Upper lobe of right lung (tissue), 1 donor: ENCODE measurements around the gene NMNAT3. TPM values are rescaled to one million over a fixed set of nuclear protein-coding genes. Genes with fewer than 3 reads are reported as not detected.

Experiments used
- ATAC-seq: fragments of 200-7000 bp; cut with Tn5 transposase; one replicate; pipeline ENCODE4 v1.9.1; 2020; ENCODE audit warnings: mild to moderate bottlenecking, moderate library complexity
- DNase-seq: peaks from one replicate; pipeline ENCODE4 v3.0.0-alpha.2; 2020
- H3K27ac ChIP-seq: fragments of 200-600 bp; one replicate; pipeline ENCODE4 v1.8.0; 2022
- H3K27me3 ChIP-seq: fragments of 200-600 bp; one replicate; pipeline ENCODE4 v1.8.0; 2022; ENCODE audit warnings: mild to moderate bottlenecking
- H3K36me3 ChIP-seq: fragments of 200-600 bp; one replicate; pipeline ENCODE4 v1.8.0; 2022
- H3K4me1 ChIP-seq: fragments of 200-600 bp; one replicate; pipeline ENCODE4 v1.8.0; 2022
- H3K4me3 ChIP-seq: fragments of 200-600 bp; one replicate; pipeline ENCODE4 v1.8.0; 2022; ENCODE audit warnings: mild to moderate bottlenecking
- H3K9me3 ChIP-seq: fragments of 200-600 bp; one replicate; pipeline ENCODE4 v1.8.0; 2022
- CTCF ChIP-seq: fragments of 200-600 bp; IDR thresholded peaks from one replicate; pipeline ENCODE4 v1.8.0; 2022; ENCODE audit warnings: antibody characterized with exemption
- intact Hi-C: fragments of 100-400 bp; cut with DNase I; formaldehyde crosslinking; loops from one replicate; pipeline ENCODE4 v1.11.0; 2022
- total RNA-seq: library from RNA; stranded (reverse); fragmentation: NEBNext Ultra II Directional; extraction: Animal tissue kit (Norgen Biotek cat#: 25700); gene quantifications from one replicate; pipeline ENCODE4 v1.2.1, GENCODE V29; 2021
- donor health status: DM: no; HTN: yes; CAD: no; lungs with severe emphysema.

NMNAT3 gene
- total RNA-seq, 1 donor from 2014 or later, result 4.6 TPM

GRCh38 chr3:139647866-139648435 is 29.8 kb downstream of the NMNAT3 start:
- no peak for DNase-seq
- intact Hi-C loops, result no loop called here
- Histone ChIP-seq H3K9me3 (no peaks in the 10 kb centered on the region), H3K4me3 (no peak overlapping the region), H3K36me3 (no peaks in the 10 kb centered on the region), H3K4me1 (no peaks in the 10 kb centered on the region), H3K27me3 (no peaks in the 10 kb centered on the region), H3K27ac (no peak overlapping the region)
- TF ChIP-seq CTCF, result no peak
- ATAC-seq, result no peak

- Histone ChIP-seq H3K4me3 (no peak overlapping the region), H3K27me3 (no peaks in the 10 kb centered on the region), H3K27ac (no peak overlapping the region), H3K9me3 (no peaks in the 10 kb centered on the region), H3K36me3 (no peaks in the 10 kb centered on the region), H3K4me1 (no peaks in the 10 kb centered on the region)
- no peak for DNase-seq
- intact Hi-C loops, result no loop called here
- no peak for TF ChIP-seq CTCF
- no peak for ATAC-seq
These were observed 31.3 kb downstream of the NMNAT3 start for GRCh38 chr3:139646512-139646911.

- Histone ChIP-seq H3K4me3 (no peak overlapping the region), H3K36me3 (no peaks in the 10 kb centered on the region), H3K27ac (no peak overlapping the region), H3K27me3 (no peaks in the 10 kb centered on the region), H3K9me3 (no peaks in the 10 kb centered on the region), H3K4me1 (no peaks in the 10 kb centered on the region)
- intact Hi-C loops, result no loop called here
- ATAC-seq, result no peak
- DNase-seq, result no peak
- no peak for TF ChIP-seq CTCF
These were observed 34.8 kb downstream of the NMNAT3 start for GRCh38 chr3:139642996-139643395.

GRCh38 chr3:139640456-139640855 is 37.3 kb downstream of the NMNAT3 start:
- DNase-seq (no peak), ATAC-seq (no peak)
- H3K36me3 ChIP-seq, result no peaks in the 10 kb centered on the region
- intact Hi-C loops, result no loop called here
- H3K27ac ChIP-seq, result no peak overlapping the region
- no peaks in the 10 kb centered on the region for H3K9me3 ChIP-seq
- H3K4me1 ChIP-seq, result no peaks in the 10 kb centered on the region
- no peak for TF ChIP-seq CTCF
- H3K27me3 ChIP-seq, result no peaks in the 10 kb centered on the region
- no peak overlapping the region for H3K4me3 ChIP-seq

- TF ChIP-seq CTCF, result no peak
- no peaks in the 10 kb centered on the region for H3K9me3 ChIP-seq
- ATAC-seq (no peak), DNase-seq (no peak)
- no peaks in the 10 kb centered on the region for H3K4me1 ChIP-seq
- H3K27ac ChIP-seq, result no peak overlapping the region
- H3K27me3 ChIP-seq, result no peaks in the 10 kb centered on the region
- H3K36me3 ChIP-seq, result no peaks in the 10 kb centered on the region
- no peak overlapping the region for H3K4me3 ChIP-seq
- intact Hi-C loops, result no loop called here
These were observed 38.1 kb downstream of the NMNAT3 start for GRCh38 chr3:139639662-139640061.

- TF ChIP-seq CTCF, result no peak
- ATAC-seq, result no peak
- Histone ChIP-seq H3K9me3 (no peaks in the 10 kb centered on the region), H3K4me3 (no peak overlapping the region), H3K27me3 (no peaks in the 10 kb centered on the region), H3K27ac (no peak overlapping the region), H3K36me3 (no peaks in the 10 kb centered on the region), H3K4me1 (no peaks in the 10 kb centered on the region)
- no peak for DNase-seq
- intact Hi-C loops, result no loop called here
These were observed 39.3 kb downstream of the NMNAT3 start for GRCh38 chr3:139638518-139638917.
